Cardiac muscle cell (in vitro differentiated cells and primary cell): ENCODE results near the gene ALOX15. TPM values are rescaled to one million over a fixed set of nuclear protein-coding genes. Genes with fewer than 3 reads are reported as not detected.

Source experiments
- DNase-seq, 2 donors: peaks; one replicate each; pipeline versions ENCODE4 v3.0.0 to v3.0.0-alpha.2; 2010 to 2017; ENCODE audit warnings: low read depth in 1 of 2, low spot score in 1 of 2
- H3K27ac ChIP-seq: fragments of 200-600 bp; sonication (generic); 2 replicates; pipeline ENCODE4 v1.5.1; 2016
- H3K27me3 ChIP-seq: fragments of 200-600 bp; sonication (generic); 2 replicates; pipeline ENCODE4 v1.6.0; 2016; ENCODE audit warnings: control low read depth
- H3K36me3 ChIP-seq: fragments of 200-600 bp; sonication (generic); 2 replicates; pipeline ENCODE4 v1.5.1; 2016; ENCODE audit warnings: control low read depth
- H3K4me1 ChIP-seq: fragments of 200-600 bp; sonication (generic); 2 replicates; pipeline ENCODE4 v1.8.1; 2017; ENCODE audit warnings: low read depth, mild to moderate bottlenecking, mixed run types
- H3K4me3 ChIP-seq: fragments of 200-600 bp; sonication (generic); 2 replicates; pipeline ENCODE4 v1.5.1; 2016; ENCODE audit warnings: mild to moderate bottlenecking
- H3K9me3 ChIP-seq: fragments of 200-600 bp; sonication (generic); 2 replicates; pipeline ENCODE4 v1.5.1; 2017; ENCODE audit warnings: low read depth, mild to moderate bottlenecking, control low read depth
- polyA plus RNA-seq: library from polyadenylated mRNA; unstranded; fragments of >200 nt; fragmentation: Nextera tagmentation; extraction: Ambion mirVana; gene quantifications from 2 replicates; pipeline ENCODE4 v1.2.1, GENCODE V29; 2016
- total RNA-seq: library from RNA; depleted of rRNA; stranded (reverse); fragments of >200 nt; gene quantifications from 2 replicates; pipeline ENCODE4 v1.2.3, GENCODE V29; 2016
- TF ChIP-seq, protein P1 (sequence below): IDR thresholded peaks from 2 replicates; pipeline ENCODE4 v1.5.1; 2012; ENCODE audit warnings: low read depth, mild to moderate bottlenecking, low read length

The ALOX15 gene
- total and polyA plus RNA-seq, 2 experiments from 2014 or later: 0.71 to 1.5 TPM

DNA sequence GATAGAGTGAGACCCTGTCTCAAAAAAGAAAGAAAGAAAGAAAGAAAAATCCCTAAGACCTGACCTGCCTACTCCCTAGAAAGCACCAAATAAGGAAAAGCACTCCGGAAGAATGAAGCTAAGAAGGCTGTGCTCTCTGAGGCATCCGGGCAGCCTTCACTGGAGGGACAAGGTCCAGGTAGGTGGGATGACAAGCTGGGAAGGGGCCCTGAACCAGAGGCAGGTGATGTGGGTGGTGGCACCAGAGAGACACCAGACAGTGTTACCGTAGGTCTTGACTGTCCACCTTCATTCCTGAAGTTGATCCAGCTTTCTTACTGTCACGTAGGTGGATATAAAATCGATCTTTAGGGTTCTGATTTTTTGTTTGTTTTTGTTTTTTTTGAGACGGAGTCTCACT lies 30.8 kb downstream of the ALOX15 start:
- Histone ChIP-seq H3K27me3 (no peaks in the 10 kb centered on the region), H3K36me3 (peaks cover 5% of the 10 kb centered on the region), H3K4me3 (no peak overlapping the region), H3K27ac (peak overlapping the region; percentile 96), H3K4me1 (peaks cover 58% of the 10 kb centered on the region), H3K9me3 (no peaks in the 10 kb centered on the region)
- DNase-seq: no peak
- TF ChIP-seq, protein P1, sequence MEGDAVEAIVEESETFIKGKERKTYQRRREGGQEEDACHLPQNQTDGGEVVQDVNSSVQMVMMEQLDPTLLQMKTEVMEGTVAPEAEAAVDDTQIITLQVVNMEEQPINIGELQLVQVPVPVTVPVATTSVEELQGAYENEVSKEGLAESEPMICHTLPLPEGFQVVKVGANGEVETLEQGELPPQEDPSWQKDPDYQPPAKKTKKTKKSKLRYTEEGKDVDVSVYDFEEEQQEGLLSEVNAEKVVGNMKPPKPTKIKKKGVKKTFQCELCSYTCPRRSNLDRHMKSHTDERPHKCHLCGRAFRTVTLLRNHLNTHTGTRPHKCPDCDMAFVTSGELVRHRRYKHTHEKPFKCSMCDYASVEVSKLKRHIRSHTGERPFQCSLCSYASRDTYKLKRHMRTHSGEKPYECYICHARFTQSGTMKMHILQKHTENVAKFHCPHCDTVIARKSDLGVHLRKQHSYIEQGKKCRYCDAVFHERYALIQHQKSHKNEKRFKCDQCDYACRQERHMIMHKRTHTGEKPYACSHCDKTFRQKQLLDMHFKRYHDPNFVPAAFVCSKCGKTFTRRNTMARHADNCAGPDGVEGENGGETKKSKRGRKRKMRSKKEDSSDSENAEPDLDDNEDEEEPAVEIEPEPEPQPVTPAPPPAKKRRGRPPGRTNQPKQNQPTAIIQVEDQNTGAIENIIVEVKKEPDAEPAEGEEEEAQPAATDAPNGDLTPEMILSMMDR: no peak

DNA sequence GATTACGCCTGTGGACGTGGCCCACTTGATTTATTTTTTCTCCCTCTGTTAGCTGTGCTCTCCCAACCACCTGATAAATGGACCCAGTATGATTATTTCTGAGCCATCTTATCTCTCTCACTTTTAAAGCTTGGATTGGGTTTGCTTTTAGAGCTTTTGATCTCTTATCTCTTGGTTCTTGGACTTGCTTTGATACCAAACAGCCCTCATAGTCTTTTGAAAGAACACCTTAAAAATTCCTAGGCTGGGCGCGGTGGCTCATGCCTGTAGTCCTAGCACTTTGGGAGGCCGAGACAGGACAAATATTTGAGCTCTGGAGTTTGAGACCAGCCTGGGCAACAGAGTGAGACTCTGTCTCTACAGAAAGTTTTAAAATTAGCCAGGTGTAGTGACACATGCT lies 31.3 kb downstream of the ALOX15 start:
- no peak overlapping the region for H3K4me3 ChIP-seq
- TF ChIP-seq, protein P1: no peak
- no peaks in the 10 kb centered on the region for H3K27me3 ChIP-seq
- H3K27ac ChIP-seq: peak overlapping the region; percentile 96
- H3K36me3 ChIP-seq: peaks cover 9% of the 10 kb centered on the region
- H3K4me1 ChIP-seq: peaks cover 60% of the 10 kb centered on the region
- H3K9me3 ChIP-seq: no peaks in the 10 kb centered on the region
- no peak for DNase-seq

DNA sequence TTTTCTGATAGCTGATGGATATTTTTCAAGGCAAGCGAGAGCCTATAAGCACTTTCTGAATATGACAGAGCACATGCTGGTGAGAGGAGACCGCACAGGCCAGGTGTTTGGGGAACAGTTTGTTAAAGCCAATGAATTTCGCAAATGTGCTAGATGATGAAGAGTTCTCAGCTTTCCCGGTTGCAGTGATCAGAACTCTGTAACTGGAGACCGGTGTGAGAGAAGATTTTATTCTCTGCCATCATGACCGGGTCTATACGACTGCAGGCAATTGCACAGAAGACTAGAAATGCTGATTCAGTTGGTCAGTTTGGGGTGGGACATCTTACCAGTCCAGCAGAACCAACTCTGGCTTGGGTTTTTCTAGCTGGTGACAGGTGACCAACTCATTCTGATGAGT lies 31.7 kb downstream of the ALOX15 start:
- no peaks in the 10 kb centered on the region for H3K27me3 ChIP-seq
- H3K36me3 ChIP-seq: peaks cover 9% of the 10 kb centered on the region
- no peak for DNase-seq
- H3K4me3 ChIP-seq: no peak overlapping the region
- no peaks in the 10 kb centered on the region for H3K9me3 ChIP-seq
- H3K4me1 ChIP-seq: peaks cover 62% of the 10 kb centered on the region
- H3K27ac ChIP-seq: peak overlapping the region; percentile 96
- TF ChIP-seq, protein P1: no peak

DNA sequence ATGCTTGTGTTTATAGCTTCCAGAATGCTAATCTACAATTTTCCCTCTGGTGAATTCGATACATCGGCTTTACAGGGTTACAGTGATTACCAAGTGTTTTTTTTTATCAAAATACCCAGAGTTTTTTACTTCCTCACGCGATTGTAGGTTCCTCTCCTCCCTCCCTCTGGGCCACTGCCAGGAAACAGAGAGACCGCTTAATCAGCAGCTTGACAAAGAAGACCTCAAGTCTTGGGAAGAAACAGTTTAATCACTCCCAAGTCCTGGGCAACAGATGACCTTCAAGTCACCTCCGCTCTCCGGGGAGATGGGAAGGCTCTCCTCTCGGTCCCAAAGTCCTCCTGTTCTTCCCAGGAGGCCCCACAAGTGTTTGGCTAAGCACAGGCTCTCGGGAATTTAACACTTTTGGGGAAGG lies 33.7 kb downstream of the ALOX15 start:
- peaks cover 72% of the 10 kb centered on the region for H3K4me1 ChIP-seq
- no peaks in the 10 kb centered on the region for H3K9me3 ChIP-seq
- H3K27me3 ChIP-seq: no peaks in the 10 kb centered on the region
- H3K27ac ChIP-seq: peak overlapping the region; percentile 96
- H3K36me3 ChIP-seq: peaks cover 13% of the 10 kb centered on the region
- TF ChIP-seq, protein P1: no peak
- H3K4me3 ChIP-seq: no peak overlapping the region
- DNase-seq: peak; percentile 67 to 89

DNA sequence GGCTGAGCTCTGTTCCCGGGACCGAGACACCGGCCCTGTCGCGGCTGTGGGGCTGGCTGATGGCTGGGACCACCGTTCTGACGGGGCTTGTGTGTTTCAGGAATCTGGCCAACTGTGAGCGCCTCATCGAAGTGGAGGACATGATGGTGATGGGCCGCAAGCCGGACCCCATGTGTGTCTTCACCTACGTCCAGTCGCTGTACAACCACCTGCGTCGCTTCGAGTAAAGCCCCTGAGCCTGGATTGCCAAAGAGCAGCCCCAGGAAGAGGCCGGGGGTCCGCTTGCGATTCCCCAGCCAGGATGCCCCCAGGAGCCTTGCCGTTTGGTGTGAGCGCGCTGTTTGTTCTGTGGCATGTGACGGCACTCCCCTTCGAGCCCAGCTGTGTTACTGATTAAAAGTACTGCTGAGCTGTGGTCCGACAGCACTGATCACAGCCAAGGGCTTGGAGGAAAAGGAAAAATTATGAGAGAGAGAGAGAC lies 34.2 kb downstream of the ALOX15 start:
- H3K4me3 ChIP-seq: no peak overlapping the region
- peaks cover 74% of the 10 kb centered on the region for H3K4me1 ChIP-seq
- peaks cover 16% of the 10 kb centered on the region for H3K36me3 ChIP-seq
- no peaks in the 10 kb centered on the region for H3K27me3 ChIP-seq
- H3K27ac ChIP-seq: peak overlapping the region; percentile 96
- TF ChIP-seq, protein P1: no peak
- peak in 1 of 2 donors; percentile 68 for DNase-seq
- no peaks in the 10 kb centered on the region for H3K9me3 ChIP-seq
